Gastrocnemius medialis (tissue), 4 donors: Measurements from ENCODE around the gene BGLAP. TPM values are rescaled to one million over a fixed set of nuclear protein-coding genes. Genes with fewer than 3 reads are reported as not detected.

Experiments used
- ATAC-seq, 2 donors: fragments of 150-250 bp; one replicate each; pipeline ENCODE4 v1.9.1; 2016
- DNase-seq, 2 donors: peaks; one replicate each; pipeline ENCODE4 v3.0.0-alpha.2; 2019
- H3K27ac ChIP-seq, 4 donors: fragments of 200-600 bp; sonication (generic); 1 replicate in 1 of 4; 2 replicates in 3 of 4; pipeline ENCODE4 v1.5.1; 2016 to 2018; ENCODE audit warnings: mild to moderate bottlenecking in 2 of 4, moderate library complexity in 1 of 4
- H3K27me3 ChIP-seq, 3 donors: fragments of 200-600 bp; sonication (generic) in 2 of 3; 1 replicate in 1 of 3; 2 replicates in 2 of 3; pipeline versions ENCODE4 v1.5.1 to v1.6.0; 2016 to 2019; ENCODE audit warnings: mild to moderate bottlenecking in 1 of 3, moderate library complexity in 1 of 3
- H3K36me3 ChIP-seq, 2 donors: fragments of 200-600 bp; sonication (generic) in 1 of 2; one replicate each; pipeline ENCODE4 v1.5.1; 2017 to 2018
- H3K4me1 ChIP-seq, 2 donors: fragments of 200-600 bp; sonication (generic) in 1 of 2; one replicate each; pipeline ENCODE4 v1.5.1; 2016 to 2017; ENCODE audit warnings: mild to moderate bottlenecking in 2 of 2
- H3K4me3 ChIP-seq, 4 donors: fragments of 200-600 bp; sonication (generic) in 3 of 4; 1 replicate in 1 of 4; 2 replicates in 3 of 4; pipeline ENCODE4 v1.5.1; 2016 to 2019; ENCODE audit warnings: mild to moderate bottlenecking in 2 of 4
- H3K9me3 ChIP-seq, 3 donors: fragments of 200-600 bp; sonication (generic) in 2 of 3; 1 replicate in 1 of 3; 2 replicates in 2 of 3; pipeline ENCODE4 v1.5.1; 2016 to 2019
- POLR2A ChIP-seq, 2 donors: fragments of 450-650 bp; IDR thresholded peaks; one replicate each; pipeline ENCODE4 v1.6.1; 2017; ENCODE audit warnings: antibody characterized with exemption in 2 of 2, mild to moderate bottlenecking in 2 of 2, moderate library complexity in 2 of 2
- in situ Hi-C, 4 donors: fragments of 200-750 bp; cut with MboI; loops; one replicate each; pipeline versions ENCODE4 v1.15.0 to v1.8.0; 2017; ENCODE audit warnings: low sequenced_read_pairs in 4 of 4
- intact Hi-C: fragments of 100-400 bp; cut with DNase I; formaldehyde crosslinking; loops from one replicate; pipeline ENCODE4 v1.15.1; 2023; ENCODE audit warnings: low total_unique reads
- total RNA-seq, 4 donors: library from RNA; depleted of rRNA; stranded (reverse); fragments of >200 nt; gene quantifications; one replicate each; pipeline versions ENCODE4 v1.1.0 to v1.2.3, GENCODE V29; 2016
- TF ChIP-seq, protein P1 (sequence below), 5 experiments: fragments of 450-650 bp in 3 of 5; fragments of 200-600 bp in 2 of 5; sonication (generic) in 2 of 5; IDR thresholded peaks in 4 of 5; conservative IDR thresholded peaks in 1 of 5; 1 replicate in 4 of 5; 2 replicates in 1 of 5; pipeline ENCODE4 v1.5.1; 2016 to 2019; ENCODE audit warnings: antibody characterized with exemption in 5 of 5, mild to moderate bottlenecking in 3 of 5, moderate library complexity in 3 of 5

BGLAP gene
- total RNA-seq, 4 donors from 2014 or later, result not detected

DNA sequence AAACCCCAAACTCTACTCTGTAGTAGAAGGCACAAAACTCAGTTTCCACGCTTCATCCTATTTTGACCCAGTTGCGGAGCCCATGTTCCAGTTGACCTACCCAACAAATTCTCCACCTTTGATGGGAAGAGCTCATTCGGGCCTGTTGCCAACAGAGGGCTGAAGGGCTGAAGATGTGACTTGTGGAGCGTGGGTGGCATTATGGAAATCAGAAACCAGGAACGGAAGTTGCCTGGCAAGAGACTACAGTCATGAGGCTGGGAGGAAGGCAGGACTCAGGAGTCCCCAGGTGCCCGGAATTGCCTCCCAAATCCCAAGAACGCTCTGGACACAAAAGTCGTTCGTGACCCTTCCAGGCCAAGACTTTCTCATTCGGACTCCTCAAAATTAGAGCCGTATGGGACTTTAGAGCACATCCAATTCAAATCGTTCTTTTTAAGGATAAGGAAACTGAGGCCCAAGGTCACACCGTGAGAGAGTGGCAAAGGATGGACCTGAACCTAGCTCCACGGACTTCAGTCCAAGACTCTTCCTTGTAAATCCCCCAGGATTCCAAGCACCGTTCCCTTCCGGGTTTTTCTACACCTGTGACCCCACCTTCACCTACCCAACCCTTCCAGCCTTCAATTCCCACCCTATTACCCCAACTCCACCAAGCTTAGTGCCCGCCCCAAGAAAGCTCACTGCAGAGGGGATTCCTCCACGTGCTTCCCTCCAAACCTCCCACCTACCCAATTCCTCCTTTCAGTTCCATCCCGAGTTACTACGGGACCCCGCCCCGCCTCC is 39.9 kb downstream of the BGLAP start:
- Histone ChIP-seq H3K4me3 (peak overlapping the region; percentile 72 to 97 (median 82)), H3K9me3 (no peaks in the 10 kb centered on the region), H3K27ac (peak overlapping the region; percentile 90 to 99 (median 94)), H3K27me3 (no peaks in the 10 kb centered on the region), H3K36me3 (peaks cover 0 to 21% of the 10 kb centered on the region in 2 donors), H3K4me1 (peaks cover 27 to 33% of the 10 kb centered on the region in 2 donors)
- TF ChIP-seq POLR2A (IDR thresholded peaks at IDR 0.05), result peak in 1 of 2 donors; percentile 5
- TF ChIP-seq, protein P1, sequence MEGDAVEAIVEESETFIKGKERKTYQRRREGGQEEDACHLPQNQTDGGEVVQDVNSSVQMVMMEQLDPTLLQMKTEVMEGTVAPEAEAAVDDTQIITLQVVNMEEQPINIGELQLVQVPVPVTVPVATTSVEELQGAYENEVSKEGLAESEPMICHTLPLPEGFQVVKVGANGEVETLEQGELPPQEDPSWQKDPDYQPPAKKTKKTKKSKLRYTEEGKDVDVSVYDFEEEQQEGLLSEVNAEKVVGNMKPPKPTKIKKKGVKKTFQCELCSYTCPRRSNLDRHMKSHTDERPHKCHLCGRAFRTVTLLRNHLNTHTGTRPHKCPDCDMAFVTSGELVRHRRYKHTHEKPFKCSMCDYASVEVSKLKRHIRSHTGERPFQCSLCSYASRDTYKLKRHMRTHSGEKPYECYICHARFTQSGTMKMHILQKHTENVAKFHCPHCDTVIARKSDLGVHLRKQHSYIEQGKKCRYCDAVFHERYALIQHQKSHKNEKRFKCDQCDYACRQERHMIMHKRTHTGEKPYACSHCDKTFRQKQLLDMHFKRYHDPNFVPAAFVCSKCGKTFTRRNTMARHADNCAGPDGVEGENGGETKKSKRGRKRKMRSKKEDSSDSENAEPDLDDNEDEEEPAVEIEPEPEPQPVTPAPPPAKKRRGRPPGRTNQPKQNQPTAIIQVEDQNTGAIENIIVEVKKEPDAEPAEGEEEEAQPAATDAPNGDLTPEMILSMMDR (IDR thresholded peaks at IDR 0.05 in 4 of 5, conservative IDR thresholded peaks at IDR 0.05 in 1 of 5), result no peak
- in situ Hi-C loops, result no loop called here
- peak; percentile 41 to 46 for ATAC-seq
- DNase-seq, result peak; percentile 14 to 58
- intact Hi-C loops, result loop anchor here (1.0 to 5.0 kb wide), 5 partner anchors 56 to 347 kb away; partner anchors contain the start of genes CCT3, KHDC4, PMF1 and TSACC

DNA sequence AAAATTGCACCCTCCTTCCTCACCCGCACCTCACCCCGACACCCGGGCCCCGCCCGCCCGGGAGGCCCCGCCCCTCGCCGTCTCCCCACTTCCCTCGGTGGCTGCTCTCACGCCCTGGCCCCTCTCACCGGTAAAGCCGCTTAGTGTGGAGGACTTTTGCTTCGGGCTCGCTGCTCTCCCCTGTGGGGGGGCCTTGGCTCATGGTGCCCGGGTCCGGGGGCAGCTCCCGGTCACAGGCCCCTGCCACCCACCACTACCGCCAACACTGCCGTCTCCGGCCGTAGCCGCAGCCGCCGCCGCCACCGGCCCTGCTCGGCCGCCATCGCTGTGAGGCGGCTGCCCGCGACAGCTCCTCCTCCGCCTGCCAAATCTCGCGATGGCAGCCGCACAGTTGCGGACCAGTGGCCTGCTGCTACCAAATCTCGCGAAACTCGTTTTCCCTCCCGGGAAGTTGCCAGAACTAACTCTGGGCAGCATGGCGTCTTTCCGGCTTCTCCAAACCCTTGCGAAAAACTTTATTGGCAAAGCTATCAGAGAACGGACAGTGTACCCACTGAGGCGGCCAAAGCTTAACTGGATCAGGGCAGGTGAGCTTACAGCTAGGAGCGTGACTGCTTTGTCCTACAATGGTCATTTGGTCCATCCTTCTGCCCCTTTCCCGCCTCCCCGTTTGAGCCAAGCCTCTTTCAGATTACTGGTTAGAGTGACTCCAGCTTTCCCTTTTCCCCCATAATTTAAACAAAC is 40.7 kb downstream of the BGLAP start, which contains the start of gene SMG5:
TSS of gene SMG5 (minus strand) at position 347 of the 744 bp plus-strand sequence. CDS start at position 202, 145 bp downstream.
- ATAC-seq (peak; percentile 87 to 90), DNase-seq (peak; percentile 97)
- Histone ChIP-seq H3K27ac (peak within 1 kb of the TSS; percentile 90 to 99 (median 94)), H3K4me3 (peak within 1 kb of the TSS; percentile 72 to 97 (median 82)), H3K27me3 (no peaks in the 10 kb centered on the region), H3K36me3 (peaks cover 0 to 15% of the 10 kb centered on the region in 2 donors), H3K9me3 (no peaks in the 10 kb centered on the region), H3K4me1 (peaks cover 27 to 33% of the 10 kb centered on the region in 2 donors)
- intact Hi-C loops (loop anchor here (2.0 to 5.0 kb wide), 4 partner anchors 70 to 348 kb away; partner anchors contain the start of genes KHDC4 and PMF1), in situ Hi-C loops (no loop called here)
- TF ChIP-seq, protein P1 (IDR thresholded peaks at IDR 0.05 in 4 of 5, conservative IDR thresholded peaks at IDR 0.05 in 1 of 5), result no peak
- peak; percentile 91 to 95 for TF ChIP-seq POLR2A (IDR thresholded peaks at IDR 0.05)

DNA sequence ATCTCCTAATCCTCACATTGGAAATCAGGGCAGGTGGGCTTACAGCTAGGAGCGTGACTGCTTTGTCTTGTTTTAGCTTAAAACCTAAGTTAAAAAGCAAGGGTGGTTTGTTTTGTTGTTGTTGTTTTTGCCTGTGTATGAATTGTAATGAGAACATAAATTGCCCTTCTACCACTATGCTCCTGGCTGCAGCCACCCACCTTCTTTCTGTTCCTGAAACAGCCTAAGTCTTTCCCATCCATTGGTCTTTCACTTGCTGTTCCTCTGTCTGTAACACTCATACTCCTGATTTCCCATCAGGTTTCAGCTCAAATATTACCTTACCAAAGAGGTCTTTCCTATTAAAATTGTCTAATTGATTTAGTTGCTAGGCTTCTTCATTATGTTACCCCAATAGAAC is 41.5 kb downstream of the BGLAP start:
- DNase-seq (no peak), ATAC-seq (no peak)
- peak overlapping the region; percentile 72 to 97 (median 82) for H3K4me3 ChIP-seq
- peak overlapping the region; percentile 90 to 99 (median 94) for H3K27ac ChIP-seq
- no peaks in the 10 kb centered on the region for H3K27me3 ChIP-seq
- intact Hi-C loops, result loop anchor here (2.0 to 5.0 kb wide), 4 partner anchors 71 to 349 kb away; partner anchors contain the start of genes KHDC4 and PMF1
- H3K9me3 ChIP-seq, result no peaks in the 10 kb centered on the region
- peaks cover 27 to 33% of the 10 kb centered on the region in 2 donors for H3K4me1 ChIP-seq
- TF ChIP-seq, protein P1 (IDR thresholded peaks at IDR 0.05 in 4 of 5, conservative IDR thresholded peaks at IDR 0.05 in 1 of 5), result no peak
- no peak for TF ChIP-seq POLR2A (IDR thresholded peaks at IDR 0.05)
- in situ Hi-C loops, result no loop called here
- peaks cover 0 to 8% of the 10 kb centered on the region in 2 donors for H3K36me3 ChIP-seq

DNA sequence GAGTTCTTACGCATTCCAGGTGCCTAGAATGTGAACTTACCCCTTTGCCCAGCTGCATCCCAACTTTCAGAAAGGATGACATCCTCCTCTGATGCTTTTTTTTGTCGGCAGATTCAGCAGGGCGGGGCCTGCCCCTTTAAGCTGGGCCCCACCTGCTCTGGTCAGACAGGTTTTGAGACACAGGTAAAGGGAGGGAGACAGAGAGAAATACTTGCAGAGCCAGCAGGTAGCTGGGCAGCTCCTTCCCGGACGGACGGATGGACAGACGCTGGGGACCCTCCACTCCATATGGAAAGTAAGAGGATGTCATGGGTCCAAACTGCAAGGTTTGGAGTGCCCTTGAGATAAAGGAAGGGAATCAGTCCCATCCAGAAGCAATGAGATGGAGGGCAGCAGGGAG is 42.1 kb downstream of the BGLAP start, which contains the start of gene TMEM79:
TSS of gene TMEM79 (plus strand) at position 214 of the 400 bp plus-strand sequence. CDS start 902 bp downstream, outside the sequence.
- no peak for ATAC-seq
- peaks cover 0 to 2% of the 10 kb centered on the region in 2 donors for H3K36me3 ChIP-seq
- intact Hi-C loops, result loop anchor here (5.0 kb wide), 2 partner anchors 187 to 223 kb away; no protein-coding TSS in a partner anchor
- no peaks in the 10 kb centered on the region for H3K9me3 ChIP-seq
- no peaks in the 10 kb centered on the region for H3K27me3 ChIP-seq
- peak within 1 kb of the TSS; percentile 72 to 97 (median 82) for H3K4me3 ChIP-seq
- TF ChIP-seq, protein P1 (IDR thresholded peaks at IDR 0.05 in 4 of 5, conservative IDR thresholded peaks at IDR 0.05 in 1 of 5), result no peak
- no peak for TF ChIP-seq POLR2A (IDR thresholded peaks at IDR 0.05)
- DNase-seq, result no peak
- in situ Hi-C loops, result no loop called here
- H3K27ac ChIP-seq, result peak within 1 kb of the TSS; percentile 90 to 99 (median 94)
- H3K4me1 ChIP-seq, result peaks cover 27 to 33% of the 10 kb centered on the region in 2 donors
